Caco-2 (cell line): ENCODE results near the gene RTL10. TPM values are rescaled to one million over a fixed set of nuclear protein-coding genes. Genes with fewer than 3 reads are reported as not detected.

Experiments used
- BruUV-seq: library from RNA; stranded (reverse); fragments of 400-500 nt; replicated peaks from 2 replicates; lab custom pipeline; 2021; lab: Mats Ljungman, UMichigan
- CTCF ChIA-PET: fragments of 300-600 bp; sonication (Branson Sonifier 250); formaldehyde crosslinking; loops from one replicate; lab custom pipeline; 2022; ENCODE audit warnings: antibody characterized with exemption; lab: Charles Lee
- POLR2A ChIA-PET: fragments of 300-600 bp; sonication (Branson Sonifier 250); formaldehyde crosslinking; loops from one replicate; lab custom pipeline; 2022; ENCODE audit warnings: antibody characterized with exemption; lab: Charles Lee
- DNase-seq, 2 experiments: peaks; one replicate each; pipeline versions ENCODE4 v3.0.0 to v3.0.0-alpha.2; 2020 to 2022
- H3K27me3 ChIP-seq: replicated peaks from 2 replicates; pipeline ENCODE4 v1.6.0; 2011; ENCODE audit warnings: low read length; ENCODE audit not compliant: control insufficient read depth, insufficient read depth
- H3K36me3 ChIP-seq: 2 replicates; pipeline ENCODE4 v1.5.1; 2011; ENCODE audit warnings: low read length; ENCODE audit not compliant: control insufficient read depth, insufficient read depth
- H3K4me1 ChIP-seq: fragments of 250-450 bp; sonication (Bioruptor Pico); 2 replicates; pipeline ENCODE4 v1.5.1; 2020; ENCODE audit warnings: mild to moderate bottlenecking
- H3K4me3 ChIP-seq: 2 replicates; pipeline ENCODE4 v1.5.1; 2011; ENCODE audit warnings: low read depth, mild to moderate bottlenecking, control low read depth, low read length
- H3K9me3 ChIP-seq: fragments of 250-450 bp; sonication (Bioruptor Pico); 2 replicates; pipeline ENCODE4 v1.5.1; 2020; ENCODE audit warnings: mild to moderate bottlenecking, moderate library complexity
- H3K27ac Mint-ChIP-seq: one replicate; pipeline ENCODE4 v1.8.0; 2022; ENCODE audit warnings: mixed read lengths; ENCODE audit not compliant: unreplicated experiment
- H3K27me3 Mint-ChIP-seq: one replicate; pipeline ENCODE4 v1.8.0; 2022; ENCODE audit warnings: mixed read lengths; ENCODE audit not compliant: insufficient read depth, unreplicated experiment
- H3K36me3 Mint-ChIP-seq: one replicate; pipeline ENCODE4 v1.8.0; 2022; ENCODE audit warnings: mild to moderate bottlenecking, mixed read lengths; ENCODE audit not compliant: insufficient read depth, unreplicated experiment
- H3K4me1 Mint-ChIP-seq: one replicate; pipeline ENCODE4 v1.8.0; 2022; ENCODE audit warnings: low read depth, mixed read lengths; ENCODE audit not compliant: unreplicated experiment
- H3K4me3 Mint-ChIP-seq: one replicate; pipeline ENCODE4 v1.8.0; 2022; ENCODE audit warnings: mild to moderate bottlenecking, moderate library complexity, mixed read lengths; ENCODE audit not compliant: unreplicated experiment
- H3K9me3 Mint-ChIP-seq: one replicate; pipeline ENCODE4 v1.8.0; 2022; ENCODE audit warnings: mixed read lengths; ENCODE audit not compliant: unreplicated experiment
- CTCF ChIP-seq, 2 experiments: fragments of 200-600 bp in 1 of 2; IDR thresholded peaks; 1 replicate in 1 of 2; 2 replicates in 1 of 2; pipeline versions ENCODE4 v1.5.1 to v1.8.0; 2011 to 2022; ENCODE audit warnings: antibody characterized with exemption in 1 of 2, control low read depth in 1 of 2, inconsistent platforms in 1 of 2, low read depth in 1 of 2, low read length in 1 of 2, mild to moderate bottlenecking in 1 of 2, moderate library complexity in 1 of 2; ENCODE audit not compliant: insufficient read depth in 1 of 2, severe bottlenecking in 1 of 2, unreplicated experiment in 1 of 2
- intact Hi-C: fragments of 100-400 bp; cut with micrococcal nuclease; formaldehyde crosslinking; loops from one replicate; pipeline ENCODE4 v1.10.0; 2022; ENCODE audit not compliant: unreplicated experiment
- total RNA-seq: library from RNA; stranded (reverse); gene quantifications from 2 replicates; pipeline ENCODE4 v1.2.3, GENCODE V29; 2022

The RTL10 gene
- total RNA-seq, 1 experiment from 2014 or later, result 27.5 TPM

- TF ChIP-seq CTCF (IDR thresholded peaks at IDR 0.05; ENCODE audit: insufficient read depth in 1 of 2, low read depth in 1 of 2, low read length in 1 of 2, severe bottlenecking in 1 of 2, unreplicated experiment in 1 of 2), result no peak
- POLR2A ChIA-PET, result interaction anchor here (1.6 kb wide), 1 partner anchor 8 kb away, joined by 8 read pairs; no protein-coding TSS in a partner anchor
- H3K4me1 ChIP-seq, result peaks cover 21% of the 10 kb centered on the region
- H3K4me3 Mint-ChIP-seq, result no peak overlapping the region
- no peak for DNase-seq
- BruUV-seq, result no TSS peak
- no peak overlapping the region for H3K4me3 ChIP-seq
- intact Hi-C loops, result no loop called here
- H3K9me3 Mint-ChIP-seq, result no peaks in the 10 kb centered on the region
- H3K4me1 Mint-ChIP-seq, result peaks cover 16% of the 10 kb centered on the region
- CTCF ChIA-PET, result interaction anchor here (0.6 to 1.0 kb wide), 3 partner anchors 8 to 118 kb away, joined by 3 to 4 read pairs (median 3); no protein-coding TSS in a partner anchor
- H3K27me3 Mint-ChIP-seq, result no peaks in the 10 kb centered on the region
- H3K27ac Mint-ChIP-seq, result no peak overlapping the region
- peaks cover 14% of the 10 kb centered on the region for H3K36me3 Mint-ChIP-seq
- no peaks in the 10 kb centered on the region for H3K9me3 ChIP-seq
- H3K36me3 ChIP-seq, result no peaks in the 10 kb centered on the region
- no peaks in the 10 kb centered on the region for H3K27me3 ChIP-seq
Measured at GRCh38 chr22:19841641-19842392, 12.9 kb downstream of the RTL10 start.

- H3K36me3 Mint-ChIP-seq, result peaks cover 8% of the 10 kb centered on the region
- no TSS peak for BruUV-seq
Measured at GRCh38 chr22:19840955-19841640, 13.6 kb downstream of the RTL10 start.

More at GRCh38 chr22:19840955-19841640, 13.6 kb downstream of the RTL10 start:
- no peaks in the 10 kb centered on the region for H3K27me3 ChIP-seq
- Mint-ChIP-seq H3K27ac (no peak overlapping the region), H3K4me3 (no peak overlapping the region), H3K4me1 (peaks cover 16% of the 10 kb centered on the region), H3K27me3 (no peaks in the 10 kb centered on the region), H3K9me3 (no peaks in the 10 kb centered on the region)
- intact Hi-C loops, result no loop called here
- H3K4me3 ChIP-seq, result no peak overlapping the region
- no peak for DNase-seq
- TF ChIP-seq CTCF (IDR thresholded peaks at IDR 0.05; ENCODE audit: insufficient read depth in 1 of 2, low read depth in 1 of 2, low read length in 1 of 2, severe bottlenecking in 1 of 2, unreplicated experiment in 1 of 2), result no peak
- ChIA-PET CTCF (interaction anchor here (0.6 to 1.2 kb wide), 4 partner anchors 9 to 117 kb away, joined by 3 to 4 read pairs (median 3); no protein-coding TSS in a partner anchor), POLR2A (interaction anchor here (1.6 kb wide), 1 partner anchor 9 kb away, joined by 8 read pairs; no protein-coding TSS in a partner anchor)
- H3K36me3 ChIP-seq, result no peaks in the 10 kb centered on the region
- peaks cover 21% of the 10 kb centered on the region for H3K4me1 ChIP-seq
- no peaks in the 10 kb centered on the region for H3K9me3 ChIP-seq
